Motor neuron (in vitro differentiated cells): ENCODE data around the gene CPSF4L. TPM values are rescaled to one million over a fixed set of nuclear protein-coding genes. Genes with fewer than 3 reads are reported as not detected.

ENCODE experiments used
- ATAC-seq, 8 experiments: fragments of 200-7000 bp; cut with Tn5 transposase; replicated peaks in 6 of 8; 2 replicates each; pipeline ENCODE4 v1.8.0; 2021; ENCODE audit warnings: mild to moderate bottlenecking in 8 of 8, moderate library complexity in 8 of 8
- H3K27ac ChIP-seq, 2 donors: fragments of 250-450 bp; sonication (Bioruptor Pico); 2 replicates each; pipeline ENCODE4 v1.9.0; 2021; ENCODE audit warnings: antibody characterized with exemption in 2 of 2, mild to moderate bottlenecking in 2 of 2, moderate library complexity in 1 of 2
- H3K4me1 ChIP-seq, 2 donors: fragments of 250-450 bp; sonication (Bioruptor Pico); replicated peaks in 1 of 2; 2 replicates each; pipeline ENCODE4 v1.6.1; 2021; ENCODE audit warnings: antibody characterized with exemption in 2 of 2, mild to moderate bottlenecking in 2 of 2, moderate library complexity in 1 of 2
- H3K4me3 ChIP-seq, 5 donors: fragments of 250-450 bp; sonication (Bioruptor Pico); 2 replicates each; pipeline ENCODE4 v1.9.0; 2021; ENCODE audit warnings: antibody characterized with exemption in 5 of 5, mild to moderate bottlenecking in 5 of 5, moderate library complexity in 4 of 5
- WGBS, 10 experiments: fragments of 450-650 bp; shearing (Covaris generic); methylation state at CpG; one replicate each; pipeline ENCODE4 v1.0.0; 2022; 5-methylcytosine and 5-hydroxymethylcytosine counted together
- in situ Hi-C, 9 experiments: fragments of 400-800 bp; cut with MboI; loops; one replicate each; pipeline ENCODE4 v1.15.0; 2021; ENCODE audit warnings: low sequenced_read_pairs in 9 of 9, low pct_unique_long_range_greater_than_20kb in 2 of 9; ENCODE audit not compliant: unreplicated experiment in 9 of 9
- total RNA-seq, 8 experiments: library from RNA; unstranded; fragments of 300-600 nt; gene quantifications; 2 replicates each; pipeline versions ENCODE4 v1.2.3 to v1.2.4, GENCODE V29; 2022

The CPSF4L gene
- total RNA-seq, 8 experiments from 2014 or later: 0.37 to 0.38 TPM; not detected in 6

DNA sequence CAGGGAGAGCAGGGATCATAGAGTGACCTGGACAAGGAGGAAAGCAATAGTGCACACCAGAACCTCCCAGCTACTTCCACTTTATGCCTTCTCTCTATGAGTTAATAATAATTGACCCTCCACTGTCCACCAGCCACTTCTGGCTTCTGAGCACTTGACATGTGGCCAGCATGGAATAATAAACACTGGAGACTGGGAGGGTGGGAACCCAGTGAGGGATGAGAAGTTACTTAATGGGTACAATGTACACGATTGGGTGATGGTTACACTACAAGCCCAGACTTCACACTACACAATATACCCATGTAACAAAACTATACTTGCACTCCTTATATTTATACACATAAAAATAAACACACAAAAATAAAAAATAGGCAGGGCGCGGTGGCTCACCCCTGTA is 38.7 kb upstream of the CPSF4L start:
- Histone ChIP-seq H3K4me3 (no peak overlapping the region), H3K4me1 (peaks cover 18 to 22% of the 10 kb centered on the region in 2 donors), H3K27ac (no peak overlapping the region)
- ATAC-seq: no peak
- WGBS, 10 experiments: 90 to 100% (median 100%) methylated on average over 1 to 2 of the region's 3 CpGs; no CpG with 5 or more reads in 5 of the 10 experiments
- in situ Hi-C loops: no loop called here

DNA sequence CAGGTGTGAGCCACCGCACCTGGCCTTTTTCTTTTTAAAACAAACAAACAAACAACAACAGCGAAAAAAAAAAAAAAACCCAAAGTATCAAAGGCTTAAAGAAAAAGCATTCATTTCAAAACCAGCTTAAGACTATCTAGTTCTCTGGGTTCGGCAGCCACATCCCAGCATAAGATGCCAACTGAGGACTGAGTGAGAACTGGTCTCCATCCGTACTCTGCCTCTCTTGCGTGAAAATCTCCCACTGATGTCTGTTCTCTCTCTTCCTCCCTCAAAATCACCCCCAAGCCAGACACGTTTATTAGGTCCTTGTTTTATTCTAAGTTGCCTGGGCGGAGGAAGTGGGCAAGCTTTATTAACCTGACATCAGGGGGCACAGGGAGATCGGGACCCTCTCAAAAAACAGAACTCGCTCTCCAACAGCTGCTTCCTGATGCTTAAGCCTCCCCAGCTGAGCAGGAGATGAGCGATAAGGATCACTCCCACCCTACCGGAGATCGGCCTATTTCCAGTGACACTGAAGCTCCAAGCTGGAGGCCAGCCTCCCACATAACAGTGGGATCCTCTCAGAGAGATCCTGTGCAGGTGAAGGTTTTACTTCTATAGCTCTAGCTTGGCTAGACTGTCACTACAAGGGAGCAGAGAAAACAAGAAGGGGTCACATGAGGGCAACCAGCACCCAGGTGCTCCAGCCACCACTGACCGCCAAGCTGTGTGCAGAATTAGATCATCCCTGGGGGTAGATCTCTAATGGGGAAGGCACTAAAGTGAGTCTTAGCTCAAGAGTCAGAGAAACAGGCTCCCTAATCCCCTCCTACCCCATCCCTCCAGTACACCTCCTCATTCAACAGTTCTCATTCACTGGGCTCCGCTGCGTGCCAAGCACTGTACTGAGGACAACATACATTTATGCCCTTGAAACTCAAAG is 36.5 kb upstream of the CPSF4L start:
- no peaks in the 10 kb centered on the region for H3K4me1 ChIP-seq
- WGBS, 10 experiments: 50 to 100% (median 83%) methylated on average over 1 to 10 of the region's 15 CpGs; no CpG with 5 or more reads in 1 of the 10 experiments
- H3K4me3 ChIP-seq: no peak overlapping the region
- H3K27ac ChIP-seq: peak overlapping the region in 1 of 2 donors; percentile 52
- ATAC-seq: peak in 5 of 8 experiments; percentile 42 to 72 (median 50)
- in situ Hi-C loops: no loop called here

DNA sequence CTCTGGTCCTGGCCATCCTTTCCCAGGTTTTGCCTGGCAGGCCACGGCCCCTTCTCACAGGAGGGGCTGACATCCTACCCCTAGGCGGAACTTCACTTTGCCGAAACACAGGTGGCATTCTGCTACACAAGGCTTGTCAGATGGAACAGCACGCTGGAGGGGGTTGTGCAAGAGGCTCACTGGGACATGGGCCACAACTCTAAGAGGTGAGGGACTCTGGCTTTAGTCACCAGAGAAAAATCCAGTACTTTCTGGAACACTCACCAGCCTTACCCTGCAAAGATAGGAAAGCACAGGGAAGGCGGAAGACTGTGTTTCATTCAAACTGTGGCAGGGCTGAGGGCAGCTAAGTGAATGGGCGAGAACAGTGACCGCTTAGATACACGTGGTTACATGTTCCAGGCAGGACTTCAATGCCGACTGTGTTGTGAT is 31.8 kb upstream of the CPSF4L start:
- Histone ChIP-seq H3K4me3 (no peak overlapping the region), H3K4me1 (peaks cover 8 to 20% of the 10 kb centered on the region in 2 donors), H3K27ac (no peak overlapping the region)
- 68 to 90% (median 86%) methylated on average over 2 to 6 of the region's 9 CpGs; no CpG with 5 or more reads in 6 of the 10 experiments for WGBS, 10 experiments
- in situ Hi-C loops: no loop called here
- ATAC-seq: peak in 2 of 8 experiments; percentile 9 to 32

DNA sequence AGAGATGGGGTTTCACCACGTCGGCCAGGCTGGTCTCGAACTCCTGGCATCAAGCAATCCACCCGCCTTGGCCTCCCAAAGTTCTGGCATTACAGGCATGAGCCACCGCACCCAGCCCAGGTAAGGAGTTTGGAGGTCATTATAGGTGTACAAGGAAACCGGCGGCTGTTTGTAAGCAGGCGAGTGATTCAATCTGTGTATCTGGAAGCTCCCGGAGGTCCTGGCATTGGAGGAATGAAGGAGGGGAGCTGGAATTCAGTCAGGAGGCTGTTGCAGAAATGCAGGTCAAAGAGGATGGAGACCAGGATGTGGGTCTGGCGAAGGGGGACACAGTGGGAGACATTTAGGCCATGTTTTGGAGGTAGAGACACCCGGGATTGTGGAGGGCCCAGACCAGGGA is 31.4 kb upstream of the CPSF4L start:
- WGBS, 10 experiments: 60 to 100% (median 83%) methylated on average over 1 to 8 of the region's 11 CpGs; no CpG with 5 or more reads in 1 of the 10 experiments
- peaks cover 10 to 23% of the 10 kb centered on the region in 2 donors for H3K4me1 ChIP-seq
- no peak for ATAC-seq
- no peak overlapping the region for H3K27ac ChIP-seq
- in situ Hi-C loops: no loop called here
- no peak overlapping the region for H3K4me3 ChIP-seq

DNA sequence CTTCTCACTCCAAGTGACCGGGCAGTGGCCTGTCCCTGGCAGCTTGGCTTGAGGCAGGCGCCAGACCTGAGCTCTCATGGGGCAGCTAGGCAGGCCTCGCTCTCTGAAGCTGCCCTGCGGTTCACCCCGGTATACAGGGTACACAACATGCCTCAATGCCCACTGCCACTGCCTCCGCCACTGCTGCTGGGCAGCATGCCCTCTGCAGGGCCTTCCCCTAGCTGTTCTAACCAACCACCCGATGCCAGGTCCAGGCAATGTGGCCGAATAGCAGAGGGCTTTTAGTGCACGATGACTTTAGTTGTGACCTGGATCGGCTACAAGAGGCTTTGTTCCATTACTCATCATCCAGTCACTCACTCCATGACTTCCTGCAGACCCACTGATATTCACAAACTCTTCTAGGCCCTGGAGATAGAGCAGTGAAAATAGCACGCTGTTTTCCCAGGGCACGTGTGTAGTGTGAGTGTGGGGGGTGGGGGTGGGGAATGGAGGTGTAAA is 30.4 kb upstream of the CPSF4L start:
- no peak overlapping the region for H3K4me3 ChIP-seq
- 20 to 100% (median 70%) methylated on average over 1 to 2 of the region's 12 CpGs; no CpG with 5 or more reads in 4 of the 10 experiments for WGBS, 10 experiments
- in situ Hi-C loops: no loop called here
- no peak overlapping the region for H3K27ac ChIP-seq
- peaks cover 12 to 23% of the 10 kb centered on the region in 2 donors for H3K4me1 ChIP-seq
- peak in 6 of 8 experiments; percentile 1 to 22 (median 14) for ATAC-seq

DNA sequence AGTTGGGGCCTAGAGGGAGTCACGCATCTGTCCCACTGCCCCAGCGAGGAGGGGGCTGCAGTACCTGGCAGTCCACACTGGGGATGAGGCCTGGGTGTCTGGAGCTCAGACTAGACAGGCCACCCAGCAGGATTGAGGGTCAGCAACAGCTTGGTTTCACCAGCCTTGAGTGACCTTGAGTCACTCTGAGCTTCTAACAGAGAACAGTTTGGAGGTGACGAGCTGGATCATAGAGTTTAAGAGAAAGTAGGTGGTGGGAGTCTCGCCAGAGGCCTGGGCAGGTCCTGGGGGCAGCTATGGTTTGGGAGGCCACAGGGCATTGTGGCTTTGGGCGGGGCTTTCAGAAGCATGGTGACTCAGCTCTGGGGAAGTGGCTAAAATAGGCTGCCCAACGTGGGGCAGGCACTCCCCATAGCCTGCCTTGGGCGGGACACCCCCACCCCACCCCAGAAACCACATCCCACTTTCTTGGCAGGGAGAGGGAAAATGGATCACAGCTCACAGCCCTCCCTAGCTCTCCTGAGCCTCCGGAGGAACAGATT is 29.7 kb upstream of the CPSF4L start:
- in situ Hi-C loops: no loop called here
- H3K27ac ChIP-seq: no peak overlapping the region
- no peak overlapping the region for H3K4me3 ChIP-seq
- 0 to 100% (median 80%) methylated on average over 1 to 2 of the region's 8 CpGs; no CpG with 5 or more reads in 7 of the 10 experiments for WGBS, 10 experiments
- H3K4me1 ChIP-seq: peaks cover 12 to 23% of the 10 kb centered on the region in 2 donors
- peak in 5 of 8 experiments; percentile 23 to 82 (median 41) for ATAC-seq

DNA sequence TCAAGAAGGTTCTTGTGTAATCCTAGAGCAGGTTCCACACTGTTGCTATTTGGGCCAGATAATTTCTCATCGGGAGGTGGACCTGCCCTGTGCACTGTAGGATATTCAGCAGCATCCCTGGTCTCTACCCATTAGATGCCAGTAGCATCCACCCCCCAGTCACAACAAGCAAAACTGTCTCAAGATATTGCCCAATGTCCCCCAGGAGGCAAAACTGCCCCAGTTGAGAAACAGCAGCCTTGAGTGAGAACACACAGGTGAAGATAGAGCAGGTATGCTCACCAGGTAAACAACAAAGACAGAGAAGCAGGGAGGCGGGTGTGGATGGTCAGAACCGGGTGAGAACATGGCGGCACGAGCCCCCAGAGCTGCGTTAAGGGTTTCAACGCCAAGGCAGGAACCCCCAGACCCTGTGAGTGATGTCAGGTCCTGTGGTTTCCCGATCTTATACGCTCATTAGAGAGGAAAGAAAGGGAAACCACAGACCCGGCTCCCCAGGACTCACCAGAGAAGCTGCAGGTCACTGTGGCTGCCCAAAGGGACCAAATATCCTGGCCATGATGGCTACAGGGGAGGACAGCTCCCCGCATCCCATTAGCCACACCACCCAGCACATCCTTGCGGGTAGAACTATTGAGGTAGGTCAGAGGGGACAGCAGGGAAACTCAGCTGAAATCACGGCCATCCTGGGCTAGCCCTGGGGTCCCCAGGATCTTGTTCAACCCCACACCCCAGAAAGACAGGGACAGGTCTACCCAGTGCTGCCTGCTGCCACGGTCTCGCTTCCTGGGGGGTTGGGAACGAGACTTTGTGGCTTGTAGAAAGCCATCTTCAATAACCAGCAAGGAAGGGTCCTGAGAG is 28.9 kb upstream of the CPSF4L start:
- H3K4me1 ChIP-seq: peaks cover 15 to 23% of the 10 kb centered on the region in 2 donors
- 70 to 100% (median 89%) methylated on average over 1 to 10 of the region's 16 CpGs; no CpG with 5 or more reads in 3 of the 10 experiments for WGBS, 10 experiments
- no peak overlapping the region for H3K27ac ChIP-seq
- H3K4me3 ChIP-seq: no peak overlapping the region
- ATAC-seq: no peak
- in situ Hi-C loops: no loop called here

DNA sequence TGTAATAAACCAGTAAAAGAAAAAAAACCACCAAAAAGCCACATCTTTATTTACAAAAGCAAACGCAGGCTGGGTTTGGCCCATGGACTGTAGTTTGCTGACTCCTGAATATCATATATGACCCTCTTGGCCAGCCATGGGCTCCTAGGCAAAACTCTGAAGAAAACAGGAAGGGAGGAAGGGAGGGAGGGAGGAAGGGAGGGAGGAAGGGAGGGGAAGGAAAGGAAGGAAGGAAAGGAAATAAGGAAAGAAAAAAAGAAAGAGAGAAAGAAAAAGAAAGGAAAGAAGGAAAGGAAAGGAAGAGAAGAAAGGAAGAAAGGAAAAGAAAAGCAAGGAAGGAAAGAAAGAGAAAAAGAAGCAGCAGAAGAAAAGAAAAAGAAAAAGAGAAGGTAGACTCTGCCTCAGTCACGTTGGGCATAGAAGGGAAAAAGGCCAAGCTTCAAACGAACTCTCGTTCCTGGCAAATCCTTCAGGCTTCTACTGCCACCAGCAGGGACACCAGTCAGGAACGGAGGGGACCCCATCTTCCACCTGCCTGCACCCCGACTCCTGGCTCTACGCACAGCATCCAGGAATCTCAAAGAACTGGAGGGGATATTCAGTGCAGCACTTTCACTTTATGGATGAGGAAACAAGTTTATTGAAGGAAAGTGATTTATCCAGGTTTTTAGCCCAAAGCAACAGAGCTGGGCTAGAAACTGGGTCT is 28.0 kb upstream of the CPSF4L start:
- whole genome bisulfite sequencing, 10 experiments: 46 to 88% (median 80%) methylated on average over 1 to 7 of the region's 7 CpGs; no CpG with 5 or more reads in 2 of the 10 experiments
- H3K4me3 ChIP-seq: no peak overlapping the region
- ATAC-seq: no peak
- H3K27ac ChIP-seq: no peak overlapping the region
- in situ Hi-C loops: no loop called here
- peaks cover 24 to 32% of the 10 kb centered on the region in 2 donors for H3K4me1 ChIP-seq

DNA sequence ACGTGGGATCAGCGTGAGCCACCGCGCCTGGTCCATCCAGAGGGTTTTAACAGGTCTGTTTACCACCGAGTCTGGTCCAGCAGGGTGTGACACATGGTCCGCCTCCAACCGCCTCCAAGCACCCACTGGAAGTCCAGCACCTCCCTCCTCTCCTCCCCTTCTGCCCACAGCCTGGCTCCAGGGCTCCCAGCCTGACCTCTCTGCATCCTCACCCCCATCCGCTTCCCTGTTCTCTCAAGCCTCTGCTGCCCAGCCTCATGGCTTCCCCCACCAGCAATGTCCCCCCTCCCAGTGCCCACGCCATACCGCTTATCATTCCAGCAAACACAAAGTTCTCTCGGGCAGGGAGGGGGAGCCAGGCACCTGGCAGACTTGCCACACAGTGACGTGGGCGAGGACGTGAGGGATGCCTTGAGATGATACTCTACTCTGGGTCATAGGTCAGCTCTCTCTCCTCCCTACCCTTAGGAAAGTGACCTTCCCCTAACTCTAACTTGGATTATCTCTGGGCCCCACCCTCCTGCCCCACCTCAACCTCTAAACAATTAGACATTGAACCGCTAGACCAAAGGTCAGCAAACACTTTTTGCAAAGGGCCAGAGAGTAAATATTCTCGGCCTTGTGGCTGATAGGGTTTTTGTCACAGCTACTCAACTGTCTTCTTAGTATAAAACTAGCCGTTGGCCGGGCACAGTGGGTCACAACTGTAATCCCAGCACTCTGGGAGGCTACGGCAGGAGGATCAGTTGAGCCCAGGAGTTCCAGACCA is 27.0 kb upstream of the CPSF4L start:
- 29 to 93% (median 70%) methylated on average over 1 to 4 of the region's 19 CpGs; no CpG with 5 or more reads in 5 of the 10 experiments for WGBS, 10 experiments
- H3K4me3 ChIP-seq: no peak overlapping the region
- ATAC-seq: peak in 5 of 8 experiments; percentile 1 to 25 (median 18)
- peaks cover 34 to 41% of the 10 kb centered on the region in 2 donors for H3K4me1 ChIP-seq
- in situ Hi-C loops: no loop called here
- H3K27ac ChIP-seq: no peak overlapping the region

DNA sequence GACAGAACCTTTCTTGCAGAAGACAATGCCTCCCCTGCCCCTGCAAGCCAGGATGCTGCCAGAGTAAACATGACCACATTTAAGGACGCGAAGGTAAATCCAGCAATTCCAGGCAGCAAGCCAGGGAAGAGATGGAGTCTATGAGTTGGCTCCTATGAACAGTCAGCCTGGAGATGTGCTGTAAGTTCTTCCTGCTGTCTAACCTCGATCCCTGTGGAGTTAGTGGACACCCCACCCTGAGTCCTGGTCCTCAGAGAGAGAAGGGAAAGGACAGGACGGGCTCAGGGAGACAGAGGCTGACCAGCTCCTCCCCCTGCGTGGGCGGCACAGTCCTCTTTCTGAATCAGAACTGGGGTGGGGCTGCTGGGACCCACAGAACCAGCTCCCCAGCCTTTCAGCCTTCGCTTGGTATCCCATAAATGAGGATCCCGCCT is 25.2 kb upstream of the CPSF4L start:
- Histone ChIP-seq H3K27ac (no peak overlapping the region), H3K4me3 (no peak overlapping the region), H3K4me1 (peaks cover 49% of the 10 kb centered on the region in 2 donors)
- WGBS, 10 experiments: 70 to 100% (median 88%) methylated on average over 1 to 6 of the region's 8 CpGs; no CpG with 5 or more reads in 4 of the 10 experiments
- in situ Hi-C loops: no loop called here
- peak in 1 of 8 experiments; percentile 0 for ATAC-seq
